ENCODE data around the gene DCD. TPM values are rescaled to one million over a fixed set of nuclear protein-coding genes. Genes with fewer than 3 reads are reported as not detected.

DCD gene
- total and polyA plus RNA-seq, 9 of the 15 experiments (the other 6 are each of a cell fraction or from before 2014, with no cell fraction given), result not detected

- H3K9me3 ChIP-seq (replicated peaks; ENCODE audit: control insufficient read depth, insufficient read depth, low read depth, low read length), result no peaks in the 10 kb centered on the region
- ChIA-PET POLR2A (interaction anchor here (1.1 kb wide), 1 partner anchor 52 kb away, joined by 3 read pairs; no protein-coding TSS in a partner anchor), CTCF (ENCODE audit: low intra/inter-chr PET ratio) (no interaction called here)
- no peaks in the 10 kb centered on the region for H3K4me1 ChIP-seq (replicated peaks in 1 of 2; ENCODE audit: control insufficient read depth in 2 of 2, insufficient read depth in 2 of 2, low read length in 2 of 2)
- no peak overlapping the region for H2AFZ ChIP-seq (ENCODE audit: low read depth, low read length)
- no peaks in the 10 kb centered on the region for H3K36me3 ChIP-seq (ENCODE audit: control insufficient read depth, insufficient read depth, low read length)
- WGBS (ENCODE audit: insufficient coverage, low coverage, missing lambda C conversion rate), result 2% methylated on average over 5 of the region's 5 CpGs
- H3K27ac ChIP-seq (ENCODE audit: extremely low read depth, low read depth, low read length), result no peak overlapping the region
- FAIRE-seq (no peak), DNase-seq (ENCODE audit: extremely low read depth in 1 of 4, low spot score in 3 of 4) (no peak), ATAC-seq (no peak)
- H4K20me1 ChIP-seq (replicated peaks; ENCODE audit: control insufficient read depth, insufficient read depth, low read length), result no peaks in the 10 kb centered on the region
- no peaks in the 10 kb centered on the region for H3K27me3 ChIP-seq (ENCODE audit: control insufficient read depth in 2 of 2, insufficient read depth in 2 of 2, low read length in 2 of 2)
- no peak for TF ChIP-seq TARDBP (IDR thresholded peaks at IDR 0.05)
- no peak for TF ChIP-seq DEAF1 (CRISPR knock-in tag; IDR thresholded peaks at IDR 0.05)
- TF ChIP-seq MAFF (IDR thresholded peaks at IDR 0.05; ENCODE audit: low read length), result peak; percentile 87
- no peak for TF ChIP-seq ATF3 (IDR thresholded peaks at IDR 0.05)
- TF ChIP-seq ATF3 (CRISPR knock-in tag; conservative IDR thresholded peaks at IDR 0.05), result no peak
- TF ChIP-seq ZNF316 (IDR thresholded peaks at IDR 0.05), result peak; percentile 89
- no peak for TF ChIP-seq ELK1 (CRISPR knock-in tag; IDR thresholded peaks at IDR 0.05)
- TF ChIP-seq MAFK (IDR thresholded peaks at IDR 0.05; ENCODE audit: low read length), result peak; percentile 91
- peak; percentile 85 for TF ChIP-seq C11orf30 (IDR thresholded peaks at IDR 0.05; ENCODE audit: low read depth)
- TF ChIP-seq MAFG (tag; conservative IDR thresholded peaks at IDR 0.05), result peak; percentile 82
- TF ChIP-seq TRIM24 (IDR thresholded peaks at IDR 0.05), result no peak
- no peak overlapping the region for H3K9ac ChIP-seq (ENCODE audit: insufficient read depth in 1 of 2, low read depth in 2 of 2, low read length in 2 of 2)
- no peak overlapping the region for H3K4me2 ChIP-seq (ENCODE audit: insufficient read depth, low read length)
- in situ Hi-C loops (cut with MboI), result no loop called here
- intact Hi-C loops (cut with micrococcal nuclease), result no loop called here
- no peaks in the 10 kb centered on the region for H3K79me2 ChIP-seq (ENCODE audit: control insufficient read depth, insufficient read depth, low read length)
- no peak overlapping the region for H3K4me3 ChIP-seq
- no peaks in the 10 kb centered on the region for H3K9me1 ChIP-seq (ENCODE audit: control insufficient read depth, insufficient read depth, low read length)
- BruUV-seq (replicated peaks), result no TSS peak
Observed at GRCh38 chr12:54667945-54668344, 19.8 kb upstream of the DCD start.
